GDM1 (cell line): Measurements from ENCODE around the gene PIP4P1.
"Not testable (repeated sequence)": the region's sequence is repeated elsewhere in the genome, so short reads cannot be mapped to it uniquely, and the experiment has no call there.

Experiments used
- DNase-seq: peaks from one replicate; lab custom pipeline; 2025; lab: John Stamatoyannopoulos, UW

Gene PIP4P1

DNA sequence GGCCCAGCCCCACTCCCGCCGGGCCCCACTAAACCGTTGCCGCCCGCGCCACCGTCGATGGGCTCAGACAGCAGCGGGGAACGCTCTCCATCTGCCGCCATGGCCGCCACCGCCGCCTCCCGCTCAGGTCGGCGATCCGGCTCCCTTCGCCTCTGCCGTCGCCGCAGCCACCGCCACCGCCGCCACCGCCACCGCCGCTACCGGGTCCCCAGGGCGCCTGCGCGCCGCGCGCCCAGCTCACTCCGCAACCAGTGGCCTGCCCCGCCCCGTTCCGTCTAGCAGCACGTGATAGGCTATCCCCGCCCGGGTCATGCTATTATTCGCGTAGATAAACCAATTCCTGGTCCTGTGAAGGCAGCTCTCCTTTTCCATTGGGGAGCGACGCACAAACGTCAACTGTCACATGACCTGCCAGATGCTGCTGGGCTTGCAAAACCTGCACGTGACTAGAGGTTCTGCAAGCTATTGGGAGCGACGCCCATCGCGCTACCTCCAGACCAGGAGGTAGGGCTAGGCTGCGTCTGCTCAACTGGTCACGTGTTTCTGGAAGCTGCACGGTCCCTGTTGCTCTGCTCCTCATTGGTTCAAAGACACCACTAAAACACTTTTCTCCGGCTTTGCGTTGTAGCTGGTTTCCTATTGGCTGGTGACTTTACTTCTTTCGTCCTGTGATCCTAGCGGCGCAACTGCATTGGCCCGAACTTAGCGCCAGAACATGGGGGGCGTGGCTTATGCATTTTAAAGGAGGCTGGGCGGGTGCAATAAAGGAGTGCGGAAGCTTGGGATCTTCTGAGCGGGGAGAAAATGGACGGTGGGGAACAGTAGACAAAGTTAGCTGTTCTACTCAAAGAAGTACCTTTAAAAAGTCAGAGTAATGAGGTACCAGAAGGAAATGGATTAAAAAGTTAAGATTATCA lies at the start of gene PIP4P1:
Gene PIP4P1 (minus strand): TSS at position 210 of the 917 bp plus-strand sequence. CDS start 109 bp downstream, at position 101.
- DNase-seq = peak; percentile 100

GRCh38 chr14:20508367-20508766 lies 47.1 kb upstream of the PIP4P1 start:
- DNase-seq = no peak

- not testable (repeated sequence) for DNase-seq
Measured at GRCh38 chr14:20507537-20507936, 46.3 kb upstream of the PIP4P1 start.

DNA sequence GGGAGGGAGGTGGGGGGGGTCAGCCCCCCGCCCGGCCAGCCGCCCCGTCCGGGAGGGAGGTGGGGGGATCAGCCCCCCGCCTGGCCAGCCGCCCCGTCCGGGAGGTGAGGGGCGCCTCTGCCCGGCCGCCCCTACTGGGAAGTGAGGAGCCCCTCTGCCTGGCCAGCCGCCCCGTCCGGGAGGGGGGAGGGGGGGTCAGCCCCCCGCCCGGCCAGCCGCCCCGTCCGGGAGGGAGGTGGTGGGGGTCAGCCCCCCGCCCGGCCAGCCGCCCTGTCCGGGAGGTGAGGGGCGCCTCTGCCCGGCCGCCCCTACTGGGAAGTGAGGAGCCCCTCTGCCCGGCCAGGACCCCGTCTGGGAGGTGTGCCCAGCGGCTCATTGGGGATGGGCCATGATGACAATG lies 45.5 kb upstream of the PIP4P1 start:
- DNase-seq = not testable (repeated sequence)

GRCh38 chr14:20506276-20506675 lies 45.0 kb upstream of the PIP4P1 start:
- DNase-seq = not testable (repeated sequence)

DNA sequence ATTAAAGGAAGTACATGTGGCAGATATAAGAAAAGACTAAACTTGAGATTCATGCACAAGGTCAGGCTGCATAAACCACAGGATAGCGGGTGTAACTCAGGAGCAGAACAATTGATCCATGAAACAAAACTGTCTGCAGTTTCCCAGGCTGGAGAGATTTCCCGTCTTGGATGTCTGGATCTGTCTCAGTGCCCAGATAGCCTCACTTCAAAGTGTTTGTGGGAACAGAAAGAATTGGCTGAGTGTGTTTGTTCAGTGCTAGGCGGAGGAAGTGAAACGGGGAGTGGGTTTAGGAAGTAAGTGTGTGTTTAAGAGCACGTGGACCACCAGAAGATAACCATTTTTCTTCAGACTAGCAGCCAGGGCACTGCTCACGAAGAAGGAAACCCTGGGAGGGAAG lies 42.7 kb upstream of the PIP4P1 start:
- no peak for DNase-seq

GRCh38 chr14:20501346-20501745 lies 40.1 kb upstream of the PIP4P1 start:
- DNase-seq = no peak

GRCh38 chr14:20499881-20500280 lies 38.6 kb upstream of the PIP4P1 start:
- no peak for DNase-seq

- DNase-seq = no peak
Measured at GRCh38 chr14:20499108-20499507, 37.9 kb upstream of the PIP4P1 start.

DNA sequence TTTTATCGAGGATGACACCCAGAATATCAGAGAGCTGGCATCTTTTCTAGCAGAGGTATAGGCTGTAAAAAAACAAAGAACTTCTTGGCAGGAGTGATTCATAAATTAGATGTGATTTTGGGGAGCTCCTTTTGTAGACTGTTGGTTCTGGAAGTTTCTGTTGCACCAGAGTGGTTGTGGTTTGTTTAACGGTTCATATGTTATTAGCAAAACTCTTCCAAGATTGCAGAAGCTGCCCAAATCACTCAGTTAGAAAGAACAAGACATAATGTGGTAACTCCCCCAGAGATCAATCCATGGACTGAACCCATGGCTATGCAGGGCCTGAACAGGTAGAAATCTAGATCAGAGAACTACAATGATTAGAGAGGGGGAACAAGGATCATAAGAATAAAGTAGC lies 37.4 kb upstream of the PIP4P1 start:
- no peak for DNase-seq

- DNase-seq = no peak
Measured at GRCh38 chr14:20494935-20495766, 33.9 kb upstream of the PIP4P1 start.

- peak; percentile 63 for DNase-seq
Measured at GRCh38 chr14:20493634-20494033, 32.4 kb upstream of the PIP4P1 start.

GRCh38 chr14:20492486-20492885 lies 31.3 kb upstream of the PIP4P1 start:
- no peak for DNase-seq

GRCh38 chr14:20490563-20490962 lies 29.3 kb upstream of the PIP4P1 start:
- DNase-seq = no peak

DNA sequence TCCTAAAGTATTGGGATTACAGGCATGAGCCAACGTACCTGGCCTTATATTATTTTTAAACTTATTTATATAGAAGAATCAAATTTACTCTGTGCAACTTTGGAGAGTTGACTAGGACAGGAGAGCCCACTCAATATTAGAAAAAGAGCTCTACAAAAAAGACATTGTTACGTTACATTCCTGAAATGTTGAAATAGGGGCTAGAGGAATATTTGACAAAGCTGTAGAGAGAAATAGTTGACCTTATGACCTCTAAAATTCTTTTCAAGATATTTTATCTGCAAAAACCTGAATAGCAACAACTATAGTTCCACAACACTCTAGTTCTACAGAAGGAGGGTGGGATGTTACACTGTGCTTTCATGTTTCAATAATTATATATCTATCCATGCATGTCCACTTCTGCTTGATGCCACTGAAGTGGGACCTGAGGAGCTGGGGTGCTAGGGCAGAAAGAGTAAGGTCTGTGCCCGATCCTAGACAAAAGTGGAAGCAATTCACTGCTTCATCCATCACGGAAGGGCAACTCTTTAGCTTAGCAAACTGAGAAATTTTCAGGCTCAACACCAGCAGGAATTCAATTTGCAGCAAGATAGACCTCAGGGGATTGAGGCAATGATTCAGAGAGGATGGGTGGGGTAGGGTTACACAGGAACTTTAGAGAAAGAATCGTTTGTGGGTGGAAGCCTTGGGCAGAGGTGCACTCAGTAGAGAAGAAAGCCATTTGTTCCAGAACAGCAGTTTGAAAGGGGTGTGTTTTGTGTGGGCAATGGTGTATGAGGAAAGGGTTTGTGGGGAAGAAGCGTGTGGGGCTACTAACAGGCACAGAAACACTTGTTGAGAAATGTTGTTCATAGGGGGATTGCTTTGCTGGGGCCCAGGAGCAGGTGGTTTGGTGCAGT lies 28.1 kb upstream of the PIP4P1 start:
- DNase-seq = no peak

DNA sequence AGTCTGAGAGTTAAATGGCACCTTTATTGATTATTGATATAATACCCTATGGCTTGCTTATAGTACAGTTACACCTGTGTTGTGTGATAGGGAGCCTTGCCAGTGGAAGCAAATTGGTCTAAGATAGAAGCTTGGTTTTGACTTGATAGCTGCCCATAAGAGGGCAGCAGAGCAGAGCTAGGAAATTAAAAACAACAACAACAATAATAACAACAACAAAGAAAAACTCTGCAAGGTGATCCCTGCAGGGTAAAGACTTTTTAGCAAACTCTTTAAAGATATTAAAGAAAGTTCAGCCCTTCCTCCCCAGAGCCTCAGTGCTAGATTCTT lies 26.1 kb upstream of the PIP4P1 start:
- DNase-seq = no peak

DNA sequence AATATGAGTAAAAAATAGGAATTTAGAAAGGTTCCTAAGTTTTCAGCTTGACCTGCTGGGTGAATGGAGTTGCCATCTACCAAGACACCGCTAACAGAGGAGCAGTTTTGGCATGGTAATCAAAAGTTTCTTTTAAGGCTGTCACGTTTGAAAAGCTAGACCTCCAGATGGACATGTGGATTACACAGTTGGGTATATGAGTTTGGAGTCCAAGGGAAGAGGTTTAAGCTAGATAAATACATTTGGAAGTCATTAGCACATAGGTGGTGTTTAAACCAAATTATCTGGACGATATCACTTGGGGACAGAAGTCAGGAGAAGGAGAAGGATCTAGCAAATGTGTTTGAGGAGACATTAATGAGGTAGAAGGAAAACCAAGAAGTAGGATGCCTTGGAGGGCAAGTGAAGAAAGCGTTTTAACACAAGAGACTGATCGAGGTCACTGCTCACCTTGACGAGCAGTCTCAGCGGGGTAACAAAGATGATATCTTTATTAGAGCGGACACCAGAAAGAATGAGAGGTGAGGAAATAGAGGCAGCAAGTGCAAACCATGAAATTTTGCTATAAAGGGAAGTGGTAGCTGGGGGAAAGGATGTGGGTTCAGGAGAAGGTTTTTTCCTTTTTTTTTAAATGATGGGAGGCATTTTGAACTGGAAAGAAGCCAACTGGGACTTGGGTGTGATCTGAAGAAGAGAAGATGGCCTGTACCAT lies 25.6 kb upstream of the PIP4P1 start:
- peak; percentile 35 for DNase-seq

DNA sequence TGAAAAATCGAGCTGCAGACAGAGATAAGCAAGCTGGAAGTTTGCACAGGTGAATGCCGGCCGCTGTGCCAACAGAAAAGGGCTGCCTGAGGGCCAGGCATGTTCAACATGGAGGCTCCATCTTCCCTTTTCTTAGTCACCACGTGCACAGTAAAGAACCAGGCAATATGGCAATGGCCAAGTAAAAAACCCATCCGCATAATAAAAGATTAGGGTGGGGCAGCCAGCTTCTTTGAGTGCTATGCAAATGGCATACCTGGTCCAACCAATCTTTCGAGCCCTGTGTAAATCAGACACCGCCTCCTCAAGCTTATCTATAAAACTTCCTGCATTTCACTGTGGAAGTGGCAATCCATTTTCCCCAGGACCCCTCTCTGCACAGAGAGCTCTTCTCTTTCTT lies 24.7 kb upstream of the PIP4P1 start:
- DNase-seq = no peak

DNA sequence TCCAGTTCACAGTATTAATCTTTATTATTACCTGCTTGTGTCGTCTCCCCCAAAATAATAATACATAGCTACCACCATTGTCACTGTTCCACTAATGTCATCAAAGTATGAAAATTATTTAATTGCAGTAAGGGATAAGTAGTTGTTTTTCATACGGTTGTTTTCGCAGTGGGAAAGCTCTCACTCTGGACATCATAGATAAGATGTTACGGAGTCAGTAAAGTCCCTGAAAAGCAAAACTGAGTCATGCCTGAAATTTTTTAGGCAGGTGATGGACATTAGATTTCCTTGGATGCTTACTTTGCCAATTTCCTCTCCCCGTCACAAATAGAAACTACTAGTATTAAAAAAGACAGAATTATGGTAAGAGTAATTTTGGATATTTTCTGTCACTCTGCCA lies 21.1 kb upstream of the PIP4P1 start:
- no peak for DNase-seq

DNA sequence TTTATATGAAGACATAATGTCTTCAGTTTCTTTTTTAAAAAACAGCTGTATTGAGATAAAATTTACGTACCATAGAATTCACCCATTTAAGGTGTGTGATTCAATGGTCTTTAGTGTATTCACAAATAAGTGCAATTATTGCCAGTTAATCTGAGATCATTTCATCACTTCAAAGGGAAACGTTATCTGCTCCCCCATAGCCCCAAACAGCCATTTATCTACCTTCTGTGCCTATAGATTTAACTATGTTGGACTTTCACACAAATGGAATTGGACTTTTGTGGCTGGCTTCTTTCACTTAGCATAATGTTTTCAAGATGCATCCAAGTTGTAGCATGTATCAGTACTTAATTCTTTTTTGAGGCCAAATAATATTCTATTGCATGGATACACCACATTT lies 17.7 kb upstream of the PIP4P1 start:
- DNase-seq = no peak

DNA sequence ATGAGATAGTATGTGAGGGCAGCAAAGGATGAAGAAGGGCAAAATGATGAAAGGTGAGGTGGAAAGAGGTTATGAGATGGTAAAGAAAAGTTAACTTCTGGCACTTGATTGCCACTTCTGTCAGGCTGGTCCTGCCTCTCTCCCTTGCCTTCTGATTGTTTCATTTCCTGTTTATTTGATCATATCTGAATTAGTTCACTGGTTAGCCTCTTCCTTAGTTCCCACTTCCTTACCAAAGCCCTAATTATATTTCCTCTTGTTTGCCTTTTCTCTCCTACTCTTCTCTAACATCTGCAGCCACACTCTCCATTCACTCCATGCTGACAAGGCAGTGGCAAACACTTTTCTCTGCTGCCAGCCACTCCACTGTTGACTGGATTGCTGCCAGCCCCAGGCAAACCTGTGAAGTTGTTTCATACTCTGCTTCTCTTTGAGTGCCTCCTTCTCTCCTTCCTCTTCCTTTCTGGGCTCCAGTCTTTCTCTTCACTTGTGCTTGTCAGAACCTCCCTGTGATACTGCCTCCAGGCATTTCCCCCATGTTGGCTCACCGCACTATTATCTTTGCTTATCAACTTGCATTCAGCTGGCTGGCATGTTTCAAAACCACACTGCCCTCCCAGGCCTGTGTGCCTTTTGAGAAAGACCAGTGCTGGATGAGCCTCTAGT lies 16.1 kb upstream of the PIP4P1 start:
- DNase-seq = peak; percentile 65
